SK-N-SH (cell line): ENCODE measurements around the gene FKBP2. TPM values are rescaled to one million over a fixed set of nuclear protein-coding genes. Genes with fewer than 3 reads are reported as not detected.
A peak's percentile ranks its signal among the peaks of the same experiment; 100 is the strongest.

Experiments
- CTCF ChIA-PET: fragments of 300-600, 350-600 bp; formaldehyde crosslinking; extraction: SDS; loops from one replicate; lab custom pipeline; 2021; lab: Yijun Ruan, JAX
- POLR2A ChIA-PET: fragments of 350-600 bp; sonication (Branson Sonifier 250); formaldehyde crosslinking; extraction: SDS; loops from one replicate; lab custom pipeline; 2020; ENCODE audit warnings: antibody characterized with exemption, inconsistent platforms; lab: Yijun Ruan, JAX
- DNase-seq: peaks from one replicate; pipeline ENCODE4 v3.0.0; 2012
- H2AFZ ChIP-seq: fragments of 200-600 bp; sonication (generic); 2 replicates; pipeline ENCODE4 v1.8.1; 2016; ENCODE audit warnings: antibody characterized with exemption, mild to moderate bottlenecking, low read depth
- H3F3A ChIP-seq: fragments of 200-600 bp; sonication (generic); replicated peaks from 2 replicates; pipeline ENCODE3; 2016; ENCODE audit warnings: antibody characterized with exemption, mild to moderate bottlenecking; ENCODE audit not compliant: insufficient read depth
- H3K27ac ChIP-seq, 2 experiments: fragments of 200-500 bp in 1 of 2; fragments of 200-600 bp in 1 of 2; sonication (Bioruptor generic) in 1 of 2; sonication (generic), shearing (Covaris generic) in 1 of 2; 2 replicates each; pipeline versions ENCODE4 v1.5.1 to v1.6.1; 2014 to 2016; ENCODE audit warnings: low read depth in 2 of 2, inconsistent platforms in 1 of 2, low read length in 1 of 2, mild to moderate bottlenecking in 1 of 2, mixed read lengths in 1 of 2
- H3K27me3 ChIP-seq: fragments of 200-600 bp; sonication (generic), shearing (Covaris generic); 2 replicates; pipeline ENCODE4 v1.6.1; 2016; ENCODE audit warnings: mixed run types; ENCODE audit not compliant: insufficient read depth
- H3K36me3 ChIP-seq, 2 experiments: fragments of 200-500 bp in 1 of 2; fragments of 200-600 bp in 1 of 2; sonication (Bioruptor generic) in 1 of 2; sonication (generic) in 1 of 2; replicated peaks in 1 of 2; 2 replicates each; pipeline versions ENCODE3 to v1.5.1; 2014 to 2016; ENCODE audit warnings: low read length in 1 of 2, mild to moderate bottlenecking in 1 of 2; ENCODE audit not compliant: insufficient read depth in 2 of 2, control insufficient read depth in 1 of 2
- H3K4me1 ChIP-seq, 2 experiments: fragments of 200-500 bp in 1 of 2; fragments of 200-600 bp in 1 of 2; sonication (Bioruptor generic) in 1 of 2; sonication (generic), shearing (Covaris generic) in 1 of 2; 2 replicates each; pipeline versions ENCODE4 v1.5.1 to v1.6.1; 2014 to 2016; ENCODE audit warnings: low read depth in 1 of 2, low read length in 1 of 2, mixed run types in 1 of 2; ENCODE audit not compliant: insufficient read depth in 2 of 2, control insufficient read depth in 1 of 2
- H3K4me2 ChIP-seq: fragments of 200-600 bp; sonication (generic), shearing (Covaris generic); 2 replicates; pipeline ENCODE4 v1.6.1; 2017; ENCODE audit warnings: mixed run types
- H3K4me3 ChIP-seq, 2 experiments: fragments of 200-500 bp in 1 of 2; fragments of 200-600 bp in 1 of 2; sonication (Bioruptor generic) in 1 of 2; sonication (generic), shearing (Covaris generic) in 1 of 2; 2 replicates each; pipeline versions ENCODE4 v1.5.1 to v1.8.1; 2014 to 2016; ENCODE audit warnings: low read depth in 2 of 2, inconsistent platforms in 1 of 2, low read length in 1 of 2, mild to moderate bottlenecking in 1 of 2, mixed read lengths in 1 of 2, moderate library complexity in 1 of 2
- H3K79me2 ChIP-seq: fragments of 200-600 bp; sonication (generic); 2 replicates; pipeline ENCODE4 v1.8.1; 2017; ENCODE audit warnings: mild to moderate bottlenecking; ENCODE audit not compliant: insufficient read depth
- H3K9ac ChIP-seq: fragments of 200-600 bp; sonication (generic); 2 replicates; pipeline ENCODE4 v1.6.1; 2017; ENCODE audit warnings: mixed run types
- H3K9me2 ChIP-seq: fragments of 200-600 bp; sonication (generic); 2 replicates; pipeline ENCODE4 v1.6.1; 2017; ENCODE audit warnings: mixed run types
- H3K9me3 ChIP-seq: fragments of 200-600 bp; sonication (generic); 2 replicates; pipeline ENCODE4 v1.6.1; 2017; ENCODE audit warnings: mixed run types, mild to moderate bottlenecking, moderate library complexity
- H4K20me1 ChIP-seq: fragments of 200-600 bp; sonication (generic); 2 replicates; pipeline ENCODE4 v1.6.1; 2017; ENCODE audit warnings: mild to moderate bottlenecking, mixed run types; ENCODE audit not compliant: insufficient read depth
- CHD2 ChIP-seq: fragments of 150-350 bp; IDR thresholded peaks from 2 replicates; pipeline ENCODE4 v1.6.1; 2018; ENCODE audit warnings: low read length; ENCODE audit not compliant: partially characterized antibody
- CTCF ChIP-seq: fragments of 200-600 bp; sonication (generic); IDR thresholded peaks from 2 replicates; pipeline ENCODE4 v1.6.1; 2017; ENCODE audit warnings: antibody characterized with exemption, mild to moderate bottlenecking, moderate library complexity
- EP300 ChIP-seq, 2 experiments: IDR thresholded peaks; 2 replicates each; pipeline versions ENCODE4 v1.4.0 to v1.6.1; 2012; ENCODE audit warnings: borderline replicate concordance in 1 of 2, low read depth in 1 of 2, low read length in 1 of 2
- FOXM1 ChIP-seq: IDR thresholded peaks from 2 replicates; pipeline ENCODE4 v1.4.0; 2012; ENCODE audit warnings: low read depth, mild to moderate bottlenecking
- GATA2 ChIP-seq: sonication (generic); formaldehyde crosslinking; IDR thresholded peaks from 2 replicates; pipeline ENCODE4 v1.5.0; 2020; ENCODE audit warnings: mild to moderate bottlenecking, missing genetic modification reagents
- JUND ChIP-seq: IDR thresholded peaks from 2 replicates; pipeline ENCODE4 v1.4.0; 2012
- MAX ChIP-seq: IDR thresholded peaks from 2 replicates; pipeline ENCODE4 v1.4.0; 2012; ENCODE audit warnings: low read depth
- MEF2A ChIP-seq: IDR thresholded peaks from 2 replicates; pipeline ENCODE4 v1.4.0; 2012; ENCODE audit warnings: low read depth, borderline replicate concordance
- MXI1 ChIP-seq: IDR thresholded peaks from 2 replicates; pipeline ENCODE4 v1.6.1; 2012; ENCODE audit warnings: mild to moderate bottlenecking, low read depth, low read length, improper control_type of control experiment
- NFIC ChIP-seq: IDR thresholded peaks from 2 replicates; pipeline ENCODE4 v1.4.0; 2012; ENCODE audit warnings: borderline replicate concordance
- NRF1 ChIP-seq: IDR thresholded peaks from 2 replicates; pipeline ENCODE4 v1.6.1; 2012; ENCODE audit warnings: low read depth, mild to moderate bottlenecking, low read length
- REST ChIP-seq: IDR thresholded peaks from 2 replicates; pipeline ENCODE4 v1.6.1; 2012; ENCODE audit warnings: mild to moderate bottlenecking, low read depth, low read length, moderate library complexity
- RXRA ChIP-seq: IDR thresholded peaks from 2 replicates; pipeline ENCODE4 v1.4.0; 2012; ENCODE audit warnings: low read depth, mild to moderate bottlenecking, borderline replicate concordance
- TCF12 ChIP-seq: IDR thresholded peaks from 2 replicates; pipeline ENCODE4 v1.4.0; 2012
- TEAD4 ChIP-seq: IDR thresholded peaks from 2 replicates; pipeline ENCODE4 v1.4.0; 2012; ENCODE audit warnings: mild to moderate bottlenecking, borderline replicate concordance; ENCODE audit not compliant: insufficient read depth
- ZBTB33 ChIP-seq: IDR thresholded peaks from 2 replicates; pipeline ENCODE4 v1.4.0; 2012; ENCODE audit warnings: low read depth, borderline replicate concordance
- WGBS: methylation state at CpG from one replicate; pipeline ENCODE4 v1.1.6; 2017; ENCODE audit warnings: low lambda C conversion rate; 5-methylcytosine and 5-hydroxymethylcytosine counted together
- polyA plus RNA-seq, 3 experiments: library from polyadenylated mRNA; depleted of rRNA; stranded (reverse); fragments of >200 nt; gene quantifications; 2 replicates each; pipeline ENCODE4 v1.2.3, GENCODE V29; 2012

Gene FKBP2
- polyA plus RNA-seq, 1 of the 3 experiments (the other 2 are of a cell fraction) = 127 TPM

- TF ChIP-seq RXRA (no peak), MAX (no peak), ZBTB33 (no peak), MXI1 (no peak), REST (no peak), NRF1 (no peak), JUND (no peak), GATA2 (CRISPR knock-in tag) (no peak), NFIC (no peak), MEF2A (no peak), EP300 (IDR thresholded peaks at IDR 0.05; ENCODE audit: borderline replicate concordance in 1 of 2, low read depth in 1 of 2, low read length in 1 of 2) (no peak), TEAD4 (no peak), CHD2 (no peak), TCF12 (no peak), FOXM1 (no peak), CTCF (no peak)
- 96% methylated on average over 3 of the region's 3 CpGs for WGBS
- Histone ChIP-seq H3K4me3 (no peak overlapping the region), H3K9me2 (no peaks in the 10 kb centered on the region), H3K4me2 (peak overlapping the region; percentile 100), H3K4me1 (peaks cover 8 to 21% of the 10 kb centered on the region in 2 experiments; a peak in 2 of 4 replicates), H3K79me2 (peaks cover 28% of the 10 kb centered on the region), H3K27ac (no peak overlapping the region), H4K20me1 (no peaks in the 10 kb centered on the region), H2AFZ (no peak overlapping the region), H3K9ac (peak overlapping the region; percentile 89; the same call in 1 of the 2 replicates), H3K36me3 (peaks cover 4 to 6% of the 10 kb centered on the region in 2 experiments), H3K27me3 (no peaks in the 10 kb centered on the region), H3F3A (peaks cover 9% of the 10 kb centered on the region), H3K9me3 (no peaks in the 10 kb centered on the region)
- POLR2A ChIA-PET = interaction anchor here (0.9 to 3.2 kb wide), 2 partner anchors 12 to 21 kb away, joined by 3 to 33 read pairs; no protein-coding TSS in a partner anchor
- no peak for DNase-seq
- CTCF ChIA-PET = interaction anchor here (0.9 to 12.2 kb wide), 5 partner anchors 11 to 35 kb away, joined by 3 to 196 read pairs (median 17); partner anchors contain the start of genes CATSPERZ, ESRRA and PLCB3
Observed at GRCh38 chr11:64283092-64283491, 42.2 kb downstream of the FKBP2 start.
